ENCODE results near the gene NKTR.
A peak's percentile ranks its signal among the peaks of the same experiment; 100 is the strongest.

NKTR gene

DNA sequence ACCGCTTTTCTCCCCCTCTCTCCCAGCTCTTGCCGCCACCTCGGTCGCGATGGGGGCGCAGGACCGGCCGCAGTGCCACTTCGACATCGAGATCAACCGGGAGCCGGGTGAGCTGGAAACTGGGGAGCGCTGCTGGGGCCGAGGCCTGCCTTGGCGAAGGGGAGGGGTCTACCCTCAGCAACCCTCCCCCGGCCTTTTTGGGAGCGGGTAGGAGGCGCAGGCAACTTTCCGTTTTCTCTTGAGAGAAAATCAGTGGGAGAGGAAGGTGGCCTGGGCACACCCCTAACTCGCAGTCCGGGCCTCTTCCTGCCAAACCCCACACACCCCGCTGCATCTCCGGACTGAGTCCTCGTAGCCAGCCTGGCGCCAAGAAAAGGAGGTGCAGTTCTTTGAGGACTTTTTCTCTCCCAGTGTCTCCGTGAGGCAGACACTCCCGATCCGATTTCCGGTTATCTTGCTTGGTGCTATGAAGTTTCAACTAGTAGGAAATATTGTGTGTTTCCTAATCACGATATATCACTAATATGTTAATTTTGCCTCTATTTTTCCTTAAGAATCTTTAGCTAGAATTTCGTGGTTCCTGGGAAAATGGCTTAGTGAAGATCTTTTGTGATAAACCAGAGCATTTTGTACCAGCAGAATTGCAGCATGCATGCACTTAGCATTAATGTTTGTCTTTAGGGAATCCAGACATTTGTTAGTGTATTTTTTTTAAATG, 631 bp downstream of the NKTR start:
- Histone ChIP-seq H3K9me3 (ENCODE audit: low read length) (no peaks in the 10 kb centered on the region), H3K27me3 (ENCODE audit: control insufficient read depth in 1 of 2, insufficient read depth in 2 of 2, low read length in 2 of 2) (no peaks in the 10 kb centered on the region), H3K4me3 (ENCODE audit: low read depth in 1 of 2, low read length in 2 of 2) (peak overlapping the region; percentile 75), H3K36me3 (ENCODE audit: insufficient read depth, low read length) (no peaks in the 10 kb centered on the region), H3K9ac (ENCODE audit: low read length) (peak overlapping the region; percentile 63), H3K27ac (ENCODE audit: low read depth, low read length) (peak overlapping the region; percentile 97), H3K4me1 (ENCODE audit: insufficient read depth, low read length) (peaks cover 26% of the 10 kb centered on the region)

- no peaks in the 10 kb centered on the region for H3K9me3 ChIP-seq (ENCODE audit: low read length)
- peak overlapping the region; percentile 63 for H3K9ac ChIP-seq (ENCODE audit: low read length)
- peaks cover 4% of the 10 kb centered on the region for H3K36me3 ChIP-seq (ENCODE audit: insufficient read depth, low read length)
- H3K27ac ChIP-seq (ENCODE audit: low read depth, low read length) = peak overlapping the region; percentile 97
- H3K4me1 ChIP-seq (ENCODE audit: insufficient read depth, low read length) = peaks cover 26% of the 10 kb centered on the region
- H3K27me3 ChIP-seq (ENCODE audit: control insufficient read depth in 1 of 2, insufficient read depth in 2 of 2, low read length in 2 of 2) = no peaks in the 10 kb centered on the region
- peak overlapping the region in 1 of 2 donors; percentile 75 for H3K4me3 ChIP-seq (ENCODE audit: low read depth in 1 of 2, low read length in 2 of 2)
Measured at GRCh38 chr3:42601896-42602581, 1.6 kb downstream of the NKTR start.

- Histone ChIP-seq H3K27me3 (ENCODE audit: control insufficient read depth in 1 of 2, insufficient read depth in 2 of 2, low read length in 2 of 2) (no peaks in the 10 kb centered on the region), H3K4me3 (ENCODE audit: low read depth in 1 of 2, low read length in 2 of 2) (no peak overlapping the region), H3K36me3 (ENCODE audit: insufficient read depth, low read length) (peaks cover 9% of the 10 kb centered on the region), H3K27ac (ENCODE audit: low read depth, low read length) (no peak overlapping the region), H3K9ac (ENCODE audit: low read length) (no peak overlapping the region), H3K9me3 (ENCODE audit: low read length) (no peaks in the 10 kb centered on the region), H3K4me1 (ENCODE audit: insufficient read depth, low read length) (peaks cover 26% of the 10 kb centered on the region)
Measured at GRCh38 chr3:42602961-42603360, 2.5 kb downstream of the NKTR start.

- no peak overlapping the region for H3K9ac ChIP-seq (ENCODE audit: low read length)
- H3K4me1 ChIP-seq (ENCODE audit: insufficient read depth, low read length) = peaks cover 41% of the 10 kb centered on the region
- H3K9me3 ChIP-seq (ENCODE audit: low read length) = no peaks in the 10 kb centered on the region
- H3K4me3 ChIP-seq (ENCODE audit: low read depth in 1 of 2, low read length in 2 of 2) = no peak overlapping the region
- H3K27me3 ChIP-seq (ENCODE audit: control insufficient read depth in 1 of 2, insufficient read depth in 2 of 2, low read length in 2 of 2) = no peaks in the 10 kb centered on the region
- H3K36me3 ChIP-seq (ENCODE audit: insufficient read depth, low read length) = peaks cover 9% of the 10 kb centered on the region
- no peak overlapping the region for H3K27ac ChIP-seq (ENCODE audit: low read depth, low read length)
Measured at GRCh38 chr3:42605546-42606173, 5.2 kb downstream of the NKTR start.

- Histone ChIP-seq H3K36me3 (ENCODE audit: insufficient read depth, low read length) (peaks cover 9% of the 10 kb centered on the region), H3K4me1 (ENCODE audit: insufficient read depth, low read length) (peaks cover 32% of the 10 kb centered on the region), H3K27me3 (ENCODE audit: control insufficient read depth in 1 of 2, insufficient read depth in 2 of 2, low read length in 2 of 2) (no peaks in the 10 kb centered on the region), H3K4me3 (ENCODE audit: low read depth in 1 of 2, low read length in 2 of 2) (no peak overlapping the region), H3K9me3 (ENCODE audit: low read length) (no peaks in the 10 kb centered on the region), H3K27ac (ENCODE audit: low read depth, low read length) (no peak overlapping the region), H3K9ac (ENCODE audit: low read length) (no peak overlapping the region)
Measured at GRCh38 chr3:42608581-42608980, 8.1 kb downstream of the NKTR start.

- H3K4me1 ChIP-seq (ENCODE audit: insufficient read depth, low read length) = peaks cover 40% of the 10 kb centered on the region
- no peaks in the 10 kb centered on the region for H3K9me3 ChIP-seq (ENCODE audit: low read length)
- peaks cover 9% of the 10 kb centered on the region for H3K36me3 ChIP-seq (ENCODE audit: insufficient read depth, low read length)
- no peak overlapping the region for H3K4me3 ChIP-seq (ENCODE audit: low read depth in 1 of 2, low read length in 2 of 2)
- no peak overlapping the region for H3K27ac ChIP-seq (ENCODE audit: low read depth, low read length)
- no peaks in the 10 kb centered on the region for H3K27me3 ChIP-seq (ENCODE audit: control insufficient read depth in 1 of 2, insufficient read depth in 2 of 2, low read length in 2 of 2)
- peak overlapping the region; percentile 44 for H3K9ac ChIP-seq (ENCODE audit: low read length)
Measured at GRCh38 chr3:42610976-42611375, 10.5 kb downstream of the NKTR start.

DNA sequence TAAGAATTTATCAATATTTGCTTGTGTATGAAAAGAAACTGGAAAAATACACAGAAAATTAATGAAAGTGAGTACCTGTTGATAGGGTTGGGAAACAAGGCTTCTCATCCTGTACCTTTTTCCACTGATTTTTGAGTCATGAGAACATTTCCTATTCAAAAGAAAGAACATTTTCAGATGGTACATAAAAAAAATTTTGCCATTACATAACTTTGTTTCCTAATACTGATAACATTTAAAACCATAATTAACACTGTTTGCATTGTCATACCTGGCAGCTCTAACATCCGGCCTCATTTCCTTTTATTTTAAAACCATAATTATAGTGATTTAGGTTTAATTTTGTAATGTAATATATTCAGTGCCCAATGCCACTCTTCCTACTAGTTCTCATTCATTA, 11.7 kb downstream of the NKTR start:
- Histone ChIP-seq H3K27me3 (ENCODE audit: control insufficient read depth in 1 of 2, insufficient read depth in 2 of 2, low read length in 2 of 2) (no peaks in the 10 kb centered on the region), H3K9me3 (ENCODE audit: low read length) (no peaks in the 10 kb centered on the region), H3K9ac (ENCODE audit: low read length) (no peak overlapping the region), H3K27ac (ENCODE audit: low read depth, low read length) (no peak overlapping the region), H3K36me3 (ENCODE audit: insufficient read depth, low read length) (peaks cover 3% of the 10 kb centered on the region), H3K4me1 (ENCODE audit: insufficient read depth, low read length) (peaks cover 46% of the 10 kb centered on the region), H3K4me3 (ENCODE audit: low read depth in 1 of 2, low read length in 2 of 2) (no peak overlapping the region)

GRCh38 chr3:42612928-42613327, 12.4 kb downstream of the NKTR start:
- H3K9me3 ChIP-seq (ENCODE audit: low read length) = no peaks in the 10 kb centered on the region
- no peaks in the 10 kb centered on the region for H3K36me3 ChIP-seq (ENCODE audit: insufficient read depth, low read length)
- H3K27ac ChIP-seq (ENCODE audit: low read depth, low read length) = no peak overlapping the region
- no peak overlapping the region for H3K4me3 ChIP-seq (ENCODE audit: low read depth in 1 of 2, low read length in 2 of 2)
- H3K27me3 ChIP-seq (ENCODE audit: control insufficient read depth in 1 of 2, insufficient read depth in 2 of 2, low read length in 2 of 2) = no peaks in the 10 kb centered on the region
- H3K9ac ChIP-seq (ENCODE audit: low read length) = no peak overlapping the region
- H3K4me1 ChIP-seq (ENCODE audit: insufficient read depth, low read length) = peaks cover 46% of the 10 kb centered on the region

- no peaks in the 10 kb centered on the region for H3K27me3 ChIP-seq (ENCODE audit: control insufficient read depth in 1 of 2, insufficient read depth in 2 of 2, low read length in 2 of 2)
- H3K27ac ChIP-seq (ENCODE audit: low read depth, low read length) = no peak overlapping the region
- no peak overlapping the region for H3K4me3 ChIP-seq (ENCODE audit: low read depth in 1 of 2, low read length in 2 of 2)
- no peak overlapping the region for H3K9ac ChIP-seq (ENCODE audit: low read length)
- H3K36me3 ChIP-seq (ENCODE audit: insufficient read depth, low read length) = peaks cover 1% of the 10 kb centered on the region
- no peaks in the 10 kb centered on the region for H3K9me3 ChIP-seq (ENCODE audit: low read length)
- peaks cover 42% of the 10 kb centered on the region for H3K4me1 ChIP-seq (ENCODE audit: insufficient read depth, low read length)
Measured at GRCh38 chr3:42613462-42613861, 13.0 kb downstream of the NKTR start.

DNA sequence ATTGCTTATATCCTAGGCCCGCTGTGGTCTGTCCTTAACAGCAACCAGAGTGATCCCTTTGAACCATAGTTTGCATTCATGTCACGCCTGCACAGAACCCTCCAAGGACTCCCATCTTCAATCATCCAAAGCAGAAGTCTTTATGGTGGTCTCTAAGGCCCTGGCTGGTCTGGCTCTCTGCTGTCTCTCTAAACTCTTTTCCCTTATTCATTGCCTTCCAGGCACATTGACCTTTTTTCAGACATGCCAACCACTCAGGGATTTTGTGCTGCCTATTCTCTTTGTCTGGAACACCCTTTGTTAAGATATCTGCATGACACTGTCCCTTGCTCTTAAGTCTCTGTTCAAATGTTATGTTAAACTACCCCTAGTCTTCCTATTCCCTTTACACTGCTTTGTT, 31.1 kb downstream of the NKTR start:
- no peaks in the 10 kb centered on the region for H3K4me1 ChIP-seq (ENCODE audit: insufficient read depth, low read length)
- no peak overlapping the region for H3K9ac ChIP-seq (ENCODE audit: low read length)
- H3K9me3 ChIP-seq (ENCODE audit: low read length) = no peaks in the 10 kb centered on the region
- H3K4me3 ChIP-seq (ENCODE audit: low read depth in 1 of 2, low read length in 2 of 2) = no peak overlapping the region
- no peaks in the 10 kb centered on the region for H3K27me3 ChIP-seq (ENCODE audit: control insufficient read depth in 1 of 2, insufficient read depth in 2 of 2, low read length in 2 of 2)
- H3K36me3 ChIP-seq (ENCODE audit: insufficient read depth, low read length) = peaks cover 63% of the 10 kb centered on the region
- H3K27ac ChIP-seq (ENCODE audit: low read depth, low read length) = no peak overlapping the region

- Histone ChIP-seq H3K27ac (ENCODE audit: low read depth, low read length) (no peak overlapping the region), H3K9me3 (ENCODE audit: low read length) (no peaks in the 10 kb centered on the region), H3K9ac (ENCODE audit: low read length) (no peak overlapping the region), H3K4me1 (ENCODE audit: insufficient read depth, low read length) (no peaks in the 10 kb centered on the region), H3K27me3 (ENCODE audit: control insufficient read depth in 1 of 2, insufficient read depth in 2 of 2, low read length in 2 of 2) (no peaks in the 10 kb centered on the region), H3K4me3 (ENCODE audit: low read depth in 1 of 2, low read length in 2 of 2) (no peak overlapping the region), H3K36me3 (ENCODE audit: insufficient read depth, low read length) (peaks cover 69% of the 10 kb centered on the region)
Measured at GRCh38 chr3:42632146-42632545, 31.7 kb downstream of the NKTR start.
